ENCODE measurements around the gene STIL. TPM values are rescaled to one million over a fixed set of nuclear protein-coding genes. Genes with fewer than 3 reads are reported as not detected.
A peak's percentile ranks its signal among the peaks of the same experiment; 100 is the strongest.
"Not testable (repeated sequence)": the region's sequence is repeated elsewhere in the genome, so short reads cannot be mapped to it uniquely, and the experiment has no call there.

Gene STIL
- total RNA-seq, 1 donor from 2014 or later: 27.0 TPM

GRCh38 chr1:47317841-47318240 is 3.9 kb upstream of the STIL start:
- Mint-ChIP-seq H3K4me1 (peaks cover 13% of the 10 kb centered on the region), H3K27me3 (ENCODE audit: low read depth) (no peaks in the 10 kb centered on the region), H3K27ac (ENCODE audit: unreplicated experiment) (no peak overlapping the region), H3K4me3 (peak overlapping the region; percentile 38), H3K36me3 (ENCODE audit: low read depth) (no peaks in the 10 kb centered on the region), H3K9me3 (no peaks in the 10 kb centered on the region)
- TF ChIP-seq CTCF (conservative IDR thresholded peaks at IDR 0.05): no peak
- no peak for DNase-seq (ENCODE audit: low read depth, low spot score)

- no peak for TF ChIP-seq CTCF (conservative IDR thresholded peaks at IDR 0.05)
- Mint-ChIP-seq H3K4me3 (peak overlapping the region; percentile 20), H3K9me3 (no peaks in the 10 kb centered on the region)
These were observed 4.5 kb downstream of the STIL start for GRCh38 chr1:47309427-47309826.

GRCh38 chr1:47302472-47302871 is 11.5 kb downstream of the STIL start:
- no peaks in the 10 kb centered on the region for H3K4me1 Mint-ChIP-seq
- no peaks in the 10 kb centered on the region for H3K9me3 Mint-ChIP-seq
- DNase-seq (ENCODE audit: low read depth, low spot score): no peak
- H3K27ac Mint-ChIP-seq (ENCODE audit: unreplicated experiment): no peak overlapping the region
- H3K27me3 Mint-ChIP-seq (ENCODE audit: low read depth): no peaks in the 10 kb centered on the region
- H3K4me3 Mint-ChIP-seq: no peak overlapping the region
- peaks cover 13% of the 10 kb centered on the region for H3K36me3 Mint-ChIP-seq (ENCODE audit: low read depth)
- no peak for TF ChIP-seq CTCF (conservative IDR thresholded peaks at IDR 0.05)

More at GRCh38 chr1:47309427-47309826, 4.5 kb downstream of the STIL start:
- no peak for DNase-seq (ENCODE audit: low read depth, low spot score)
- Mint-ChIP-seq H3K27ac (ENCODE audit: unreplicated experiment) (no peak overlapping the region), H3K4me1 (peaks cover 17% of the 10 kb centered on the region), H3K27me3 (ENCODE audit: low read depth) (no peaks in the 10 kb centered on the region), H3K36me3 (ENCODE audit: low read depth) (peaks cover under 1% of the 10 kb centered on the region)

GRCh38 chr1:47298025-47298699 is 15.8 kb downstream of the STIL start:
- H3K9me3 Mint-ChIP-seq: no peaks in the 10 kb centered on the region
- no peak for TF ChIP-seq CTCF (conservative IDR thresholded peaks at IDR 0.05)
- no peak overlapping the region for H3K27ac Mint-ChIP-seq (ENCODE audit: unreplicated experiment)
- H3K36me3 Mint-ChIP-seq (ENCODE audit: low read depth): peaks cover 10% of the 10 kb centered on the region
- DNase-seq (ENCODE audit: low read depth, low spot score): no peak
- H3K27me3 Mint-ChIP-seq (ENCODE audit: low read depth): no peaks in the 10 kb centered on the region
- no peaks in the 10 kb centered on the region for H3K4me1 Mint-ChIP-seq
- H3K4me3 Mint-ChIP-seq: no peak overlapping the region

GRCh38 chr1:47295579-47295978 is 18.4 kb downstream of the STIL start:
- H3K36me3 Mint-ChIP-seq (ENCODE audit: low read depth): peaks cover 4% of the 10 kb centered on the region
- no peak overlapping the region for H3K4me3 Mint-ChIP-seq
- no peaks in the 10 kb centered on the region for H3K9me3 Mint-ChIP-seq

GRCh38 chr1:47294863-47295262 is 19.1 kb downstream of the STIL start:
- not testable (repeated sequence) for H3K36me3 Mint-ChIP-seq (ENCODE audit: low read depth); H3K27ac Mint-ChIP-seq (ENCODE audit: unreplicated experiment)

More at GRCh38 chr1:47295579-47295978, 18.4 kb downstream of the STIL start:
- no peaks in the 10 kb centered on the region for H3K4me1 Mint-ChIP-seq
- no peak overlapping the region for H3K27ac Mint-ChIP-seq (ENCODE audit: unreplicated experiment)
- no peaks in the 10 kb centered on the region for H3K27me3 Mint-ChIP-seq (ENCODE audit: low read depth)
- TF ChIP-seq CTCF (conservative IDR thresholded peaks at IDR 0.05): no peak
- DNase-seq (ENCODE audit: low read depth, low spot score): no peak

GRCh38 chr1:47288116-47288515 is 25.8 kb downstream of the STIL start:
- not testable (repeated sequence) for H3K27ac Mint-ChIP-seq (ENCODE audit: unreplicated experiment); H3K9me3 Mint-ChIP-seq; H3K4me3 Mint-ChIP-seq; H3K4me1 Mint-ChIP-seq; H3K36me3 Mint-ChIP-seq (ENCODE audit: low read depth); DNase-seq (ENCODE audit: low read depth, low spot score); H3K27me3 Mint-ChIP-seq (ENCODE audit: low read depth)

More at GRCh38 chr1:47294863-47295262, 19.1 kb downstream of the STIL start:
- not testable (repeated sequence) for H3K4me1 Mint-ChIP-seq; H3K27me3 Mint-ChIP-seq (ENCODE audit: low read depth); DNase-seq (ENCODE audit: low read depth, low spot score); H3K9me3 Mint-ChIP-seq; H3K4me3 Mint-ChIP-seq
